Duodenal mucosa (tissue), 2 donors: Measurements from ENCODE around the gene DNAH1.

Experiments
- H3K27ac ChIP-seq: one replicate; pipeline ENCODE4 v1.7.0; 2013; ENCODE audit warnings: low read depth, low read length
- H3K27me3 ChIP-seq, 2 donors: one replicate each; pipeline ENCODE4 v1.7.0; 2013; ENCODE audit warnings: low read length in 2 of 2, control low read depth in 1 of 2; ENCODE audit not compliant: insufficient read depth in 2 of 2, control insufficient read depth in 1 of 2
- H3K36me3 ChIP-seq, 2 donors: one replicate each; pipeline ENCODE4 v1.7.0; 2013; ENCODE audit warnings: low read length in 2 of 2, control low read depth in 1 of 2; ENCODE audit not compliant: insufficient read depth in 2 of 2, control insufficient read depth in 1 of 2
- H3K4me1 ChIP-seq, 2 donors: one replicate each; pipeline ENCODE4 v1.7.0; 2013; ENCODE audit warnings: low read length in 2 of 2, control low read depth in 1 of 2; ENCODE audit not compliant: insufficient read depth in 2 of 2, control insufficient read depth in 1 of 2
- H3K4me3 ChIP-seq, 2 donors: one replicate each; pipeline ENCODE4 v1.7.0; 2013; ENCODE audit warnings: low read length in 2 of 2, low read depth in 1 of 2
- H3K9ac ChIP-seq, 2 donors: one replicate each; pipeline ENCODE4 v1.7.0; 2013; ENCODE audit warnings: low read length in 2 of 2, low read depth in 1 of 2
- H3K9me3 ChIP-seq, 2 donors: one replicate each; pipeline ENCODE4 v1.7.0; 2013; ENCODE audit warnings: low read length in 2 of 2, control low read depth in 1 of 2; ENCODE audit not compliant: control insufficient read depth in 1 of 2

The DNAH1 gene

GRCh38 chr3:52370531-52370930 lies 54.4 kb downstream of the DNAH1 start:
- Histone ChIP-seq H3K27ac (no peak overlapping the region), H3K9me3 (no peaks in the 10 kb centered on the region), H3K4me3 (no peak overlapping the region), H3K36me3 (peaks cover 9 to 45% of the 10 kb centered on the region in 2 donors), H3K27me3 (no peaks in the 10 kb centered on the region), H3K4me1 (no peaks in the 10 kb centered on the region), H3K9ac (no peak overlapping the region)

GRCh38 chr3:52372822-52373504 lies 56.8 kb downstream of the DNAH1 start:
- Histone ChIP-seq H3K27me3 (no peaks in the 10 kb centered on the region), H3K27ac (no peak overlapping the region), H3K9ac (no peak overlapping the region), H3K36me3 (peaks cover 12 to 41% of the 10 kb centered on the region in 2 donors), H3K4me3 (no peak overlapping the region), H3K9me3 (no peaks in the 10 kb centered on the region), H3K4me1 (no peaks in the 10 kb centered on the region)

GRCh38 chr3:52373676-52374075 lies 57.6 kb downstream of the DNAH1 start:
- Histone ChIP-seq H3K27me3 (no peaks in the 10 kb centered on the region), H3K9me3 (no peaks in the 10 kb centered on the region), H3K4me3 (no peak overlapping the region), H3K36me3 (peaks cover 12 to 39% of the 10 kb centered on the region in 2 donors), H3K9ac (no peak overlapping the region), H3K27ac (no peak overlapping the region), H3K4me1 (no peaks in the 10 kb centered on the region)

GRCh38 chr3:52374173-52374572 lies 58.1 kb downstream of the DNAH1 start:
- Histone ChIP-seq H3K4me3 (no peak overlapping the region), H3K9me3 (no peaks in the 10 kb centered on the region), H3K4me1 (no peaks in the 10 kb centered on the region), H3K27ac (no peak overlapping the region), H3K36me3 (peaks cover 12 to 34% of the 10 kb centered on the region in 2 donors), H3K9ac (no peak overlapping the region), H3K27me3 (no peaks in the 10 kb centered on the region)

GRCh38 chr3:52379610-52380009 lies 63.5 kb downstream of the DNAH1 start:
- Histone ChIP-seq H3K36me3 (peaks cover 6 to 14% of the 10 kb centered on the region in 2 donors), H3K9ac (no peak overlapping the region), H3K4me1 (no peaks in the 10 kb centered on the region), H3K27me3 (no peaks in the 10 kb centered on the region), H3K27ac (no peak overlapping the region), H3K4me3 (no peak overlapping the region), H3K9me3 (no peaks in the 10 kb centered on the region)

- Histone ChIP-seq H3K27ac (no peak overlapping the region), H3K9me3 (no peaks in the 10 kb centered on the region), H3K27me3 (no peaks in the 10 kb centered on the region), H3K4me1 (no peaks in the 10 kb centered on the region), H3K4me3 (no peak overlapping the region), H3K9ac (no peak overlapping the region), H3K36me3 (peaks cover 6 to 14% of the 10 kb centered on the region in 2 donors)
These were observed 63.9 kb downstream of the DNAH1 start for GRCh38 chr3:52380023-52380422.

GRCh38 chr3:52381623-52382022 lies 65.5 kb downstream of the DNAH1 start:
- H3K27me3 ChIP-seq, result no peaks in the 10 kb centered on the region
- no peaks in the 10 kb centered on the region for H3K36me3 ChIP-seq
- no peaks in the 10 kb centered on the region for H3K4me1 ChIP-seq
- H3K9ac ChIP-seq, result no peak overlapping the region
- H3K4me3 ChIP-seq, result no peak overlapping the region
- no peaks in the 10 kb centered on the region for H3K9me3 ChIP-seq
- no peak overlapping the region for H3K27ac ChIP-seq

GRCh38 chr3:52383446-52383845 lies 67.3 kb downstream of the DNAH1 start:
- no peaks in the 10 kb centered on the region for H3K36me3 ChIP-seq
- no peak overlapping the region for H3K9ac ChIP-seq
- H3K4me3 ChIP-seq, result no peak overlapping the region
- no peaks in the 10 kb centered on the region for H3K27me3 ChIP-seq
- no peaks in the 10 kb centered on the region for H3K4me1 ChIP-seq
- H3K9me3 ChIP-seq, result no peaks in the 10 kb centered on the region
- H3K27ac ChIP-seq, result no peak overlapping the region

GRCh38 chr3:52384019-52384761 lies 68.1 kb downstream of the DNAH1 start:
- Histone ChIP-seq H3K4me1 (no peaks in the 10 kb centered on the region), H3K4me3 (no peak overlapping the region), H3K9ac (no peak overlapping the region), H3K36me3 (peaks cover 0 to 5% of the 10 kb centered on the region in 2 donors), H3K27ac (no peak overlapping the region), H3K27me3 (no peaks in the 10 kb centered on the region), H3K9me3 (no peaks in the 10 kb centered on the region)

- no peaks in the 10 kb centered on the region for H3K4me1 ChIP-seq
These were observed 69.0 kb downstream of the DNAH1 start for GRCh38 chr3:52385157-52385556.

More at GRCh38 chr3:52385157-52385556, 69.0 kb downstream of the DNAH1 start:
- Histone ChIP-seq H3K9me3 (no peaks in the 10 kb centered on the region), H3K4me3 (no peak overlapping the region), H3K27ac (no peak overlapping the region), H3K9ac (no peak overlapping the region), H3K27me3 (no peaks in the 10 kb centered on the region), H3K36me3 (peaks cover 0 to 5% of the 10 kb centered on the region in 2 donors)
